ENCODE results near the gene RCE1. TPM values are rescaled to one million over a fixed set of nuclear protein-coding genes. Genes with fewer than 3 reads are reported as not detected.
A peak's percentile ranks its signal among the peaks of the same experiment; 100 is the strongest.

The RCE1 gene
- total RNA-seq, 1 experiment from 2014 or later = 23.5 TPM

GRCh38 chr11:66881451-66881835 is 38.2 kb downstream of the RCE1 start:
- DNase-seq = no peak

GRCh38 chr11:66881927-66882452 is 38.7 kb downstream of the RCE1 start:
- TF ChIP-seq CTCF (IDR thresholded peaks at IDR 0.05; ENCODE audit: unreplicated experiment) = no peak
- Mint-ChIP-seq H3K27me3 (ENCODE audit: unreplicated experiment) (no peaks in the 10 kb centered on the region), H3K27ac (ENCODE audit: unreplicated experiment) (no peak overlapping the region), H3K4me1 (ENCODE audit: low read depth, unreplicated experiment) (peaks cover 43% of the 10 kb centered on the region), H3K9me3 (ENCODE audit: low read depth, unreplicated experiment) (no peaks in the 10 kb centered on the region), H3K4me3 (ENCODE audit: low read depth, unreplicated experiment) (no peak overlapping the region), H3K36me3 (ENCODE audit: insufficient read depth, unreplicated experiment) (no peaks in the 10 kb centered on the region)
- no peak for DNase-seq
- BruUV-seq (replicated peaks) = no TSS peak
- CTCF ChIA-PET = interaction anchor here (0.6 to 1.5 kb wide), 4 partner anchors 11 to 48 kb away, joined by 3 to 5 read pairs (median 4); no protein-coding TSS in a partner anchor
- intact Hi-C loops (cut with micrococcal nuclease; ENCODE audit: unreplicated experiment) = loop anchor here (2.0 kb wide), 1 partner anchor 19 kb away; no protein-coding TSS in a partner anchor

More at GRCh38 chr11:66881451-66881835, 38.2 kb downstream of the RCE1 start:
- CTCF ChIA-PET = interaction anchor here (0.6 to 1.5 kb wide), 5 partner anchors 11 to 174 kb away, joined by 3 to 6 read pairs (median 4); no protein-coding TSS in a partner anchor
- H3K27me3 Mint-ChIP-seq (ENCODE audit: unreplicated experiment) = no peaks in the 10 kb centered on the region
- no peak overlapping the region for H3K27ac Mint-ChIP-seq (ENCODE audit: unreplicated experiment)
- BruUV-seq (replicated peaks) = no TSS peak
- no peaks in the 10 kb centered on the region for H3K9me3 Mint-ChIP-seq (ENCODE audit: low read depth, unreplicated experiment)
- H3K4me3 Mint-ChIP-seq (ENCODE audit: low read depth, unreplicated experiment) = no peak overlapping the region
- H3K4me1 Mint-ChIP-seq (ENCODE audit: low read depth, unreplicated experiment) = peaks cover 43% of the 10 kb centered on the region
- intact Hi-C loops (cut with micrococcal nuclease; ENCODE audit: unreplicated experiment) = no loop called here
- no peaks in the 10 kb centered on the region for H3K36me3 Mint-ChIP-seq (ENCODE audit: insufficient read depth, unreplicated experiment)
- no peak for TF ChIP-seq CTCF (IDR thresholded peaks at IDR 0.05; ENCODE audit: unreplicated experiment)

- H3K9me3 Mint-ChIP-seq (ENCODE audit: low read depth, unreplicated experiment) = no peaks in the 10 kb centered on the region
- H3K4me3 Mint-ChIP-seq (ENCODE audit: low read depth, unreplicated experiment) = no peak overlapping the region
- H3K4me1 Mint-ChIP-seq (ENCODE audit: low read depth, unreplicated experiment) = peaks cover 43% of the 10 kb centered on the region
- TF ChIP-seq CTCF (IDR thresholded peaks at IDR 0.05; ENCODE audit: unreplicated experiment) = no peak
- DNase-seq = no peak
- CTCF ChIA-PET = interaction anchor here (0.7 to 1.3 kb wide), 4 partner anchors 10 to 89 kb away, joined by 3 to 5 read pairs (median 4); no protein-coding TSS in a partner anchor
- no peaks in the 10 kb centered on the region for H3K27me3 Mint-ChIP-seq (ENCODE audit: unreplicated experiment)
- BruUV-seq (replicated peaks) = no TSS peak
- no peak overlapping the region for H3K27ac Mint-ChIP-seq (ENCODE audit: unreplicated experiment)
- intact Hi-C loops (cut with micrococcal nuclease; ENCODE audit: unreplicated experiment) = loop anchor here (2.0 kb wide), 1 partner anchor 20 kb away; no protein-coding TSS in a partner anchor
- no peaks in the 10 kb centered on the region for H3K36me3 Mint-ChIP-seq (ENCODE audit: insufficient read depth, unreplicated experiment)
Observed at GRCh38 chr11:66882561-66883015, 39.3 kb downstream of the RCE1 start.

- TF ChIP-seq CTCF (IDR thresholded peaks at IDR 0.05; ENCODE audit: unreplicated experiment) = peak; percentile 79
- Mint-ChIP-seq H3K27ac (ENCODE audit: unreplicated experiment) (peak overlapping the region; percentile 38), H3K4me3 (ENCODE audit: low read depth, unreplicated experiment) (no peak overlapping the region), H3K27me3 (ENCODE audit: unreplicated experiment) (no peaks in the 10 kb centered on the region), H3K36me3 (ENCODE audit: insufficient read depth, unreplicated experiment) (no peaks in the 10 kb centered on the region), H3K9me3 (ENCODE audit: low read depth, unreplicated experiment) (no peaks in the 10 kb centered on the region), H3K4me1 (ENCODE audit: low read depth, unreplicated experiment) (peaks cover 43% of the 10 kb centered on the region)
- BruUV-seq (replicated peaks) = no TSS peak
- intact Hi-C loops (cut with micrococcal nuclease; ENCODE audit: unreplicated experiment) = loop anchor here (2.0 kb wide), 1 partner anchor 20 kb away; no protein-coding TSS in a partner anchor
- CTCF ChIA-PET = interaction anchor here (0.7 to 1.3 kb wide), 4 partner anchors 9 to 174 kb away, joined by 3 to 4 read pairs (median 3); no protein-coding TSS in a partner anchor
- DNase-seq = peak; percentile 86
Observed at GRCh38 chr11:66883016-66883965, 40.0 kb downstream of the RCE1 start.
